Neural crest cell (in vitro differentiated cells): ENCODE data around the gene INHA. TPM values are rescaled to one million over a fixed set of nuclear protein-coding genes. Genes with fewer than 3 reads are reported as not detected.
A peak's percentile ranks its signal among the peaks of the same experiment; 100 is the strongest.

Source experiments
- DNase-seq: peaks from one replicate; pipeline ENCODE4 v3.0.0; 2021; ENCODE audit warnings: low read depth, mixed read lengths, low spot score
- H3K27ac Mint-ChIP-seq: one replicate; pipeline ENCODE4 v1.8.0; 2021; ENCODE audit warnings: mild to moderate bottlenecking, mixed read lengths; ENCODE audit not compliant: unreplicated experiment
- H3K27me3 Mint-ChIP-seq: 2 replicates; pipeline ENCODE4 v1.8.0; 2021; ENCODE audit warnings: low read depth, mild to moderate bottlenecking, mixed read lengths
- H3K36me3 Mint-ChIP-seq: 2 replicates; pipeline ENCODE4 v1.8.0; 2021; ENCODE audit warnings: low read depth, mild to moderate bottlenecking, mixed read lengths
- H3K4me1 Mint-ChIP-seq: 2 replicates; pipeline ENCODE4 v1.8.0; 2021; ENCODE audit warnings: mixed read lengths
- H3K4me3 Mint-ChIP-seq: one replicate; pipeline ENCODE4 v1.8.0; 2021; ENCODE audit warnings: mild to moderate bottlenecking, mixed read lengths
- H3K9me3 Mint-ChIP-seq: 2 replicates; pipeline ENCODE4 v1.8.0; 2021; ENCODE audit warnings: mixed read lengths
- total RNA-seq: library from RNA; stranded (reverse); gene quantifications from 2 replicates; pipeline ENCODE4 v1.2.1, GENCODE V29; 2021
- TF ChIP-seq, protein P1 (sequence below): fragments of 200-600 bp; sonication (generic); conservative IDR thresholded peaks from 2 replicates; pipeline ENCODE4 v1.5.0; 2021; ENCODE audit warnings: antibody characterized with exemption, mild to moderate bottlenecking

Gene INHA
- total RNA-seq, 1 donor from 2014 or later = not detected

DNA sequence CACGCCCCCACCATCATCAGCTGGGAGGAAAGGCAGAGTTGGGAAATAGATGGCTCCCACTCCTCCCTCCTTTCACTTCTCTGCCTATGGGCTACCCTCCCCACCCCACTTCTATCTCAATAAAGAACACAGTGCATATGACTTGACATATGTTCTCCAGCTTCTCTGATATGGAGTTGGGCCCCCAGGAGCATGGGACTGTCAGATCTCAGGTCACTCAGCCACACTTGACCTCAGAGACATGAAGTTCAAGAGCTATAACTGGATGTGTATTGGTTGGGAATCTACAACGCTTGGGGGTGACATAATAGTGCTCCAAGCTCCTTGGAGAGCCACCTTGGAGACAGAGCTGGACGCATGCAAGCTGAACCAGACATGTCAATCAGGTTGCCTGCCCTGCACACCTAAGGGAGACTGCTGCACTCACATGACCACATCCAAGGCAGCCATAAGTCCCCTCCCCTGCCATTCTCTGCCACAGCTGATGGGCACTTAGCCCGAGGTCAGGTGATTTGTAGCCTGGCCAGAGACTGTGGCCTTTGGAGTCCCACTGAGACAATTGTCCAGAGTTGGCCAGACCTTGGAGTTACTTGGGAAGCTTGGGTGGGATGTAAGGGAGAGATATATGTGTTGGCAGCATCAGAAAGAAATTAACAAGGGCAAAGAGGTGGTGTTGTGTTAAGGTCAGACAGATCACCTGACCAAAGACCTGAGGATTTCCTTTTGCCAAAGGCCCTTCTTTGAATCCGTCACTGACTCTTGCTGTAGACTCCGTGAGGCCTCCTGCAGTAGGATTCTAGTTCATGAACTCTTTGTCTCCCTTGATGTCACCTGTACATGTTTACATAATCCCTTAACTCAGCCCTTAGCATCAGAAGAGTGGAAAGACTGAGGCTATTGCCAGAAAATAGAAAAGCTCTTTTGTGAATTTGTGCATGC lies 3.7 kb downstream of the INHA start:
- Mint-ChIP-seq H3K27me3 (peaks cover 5% of the 10 kb centered on the region), H3K4me3 (peak overlapping the region; percentile 47), H3K9me3 (no peaks in the 10 kb centered on the region), H3K36me3 (no peaks in the 10 kb centered on the region), H3K27ac (peak overlapping the region; percentile 57), H3K4me1 (peaks cover 30% of the 10 kb centered on the region)
- no peak for DNase-seq
- TF ChIP-seq, protein P1, sequence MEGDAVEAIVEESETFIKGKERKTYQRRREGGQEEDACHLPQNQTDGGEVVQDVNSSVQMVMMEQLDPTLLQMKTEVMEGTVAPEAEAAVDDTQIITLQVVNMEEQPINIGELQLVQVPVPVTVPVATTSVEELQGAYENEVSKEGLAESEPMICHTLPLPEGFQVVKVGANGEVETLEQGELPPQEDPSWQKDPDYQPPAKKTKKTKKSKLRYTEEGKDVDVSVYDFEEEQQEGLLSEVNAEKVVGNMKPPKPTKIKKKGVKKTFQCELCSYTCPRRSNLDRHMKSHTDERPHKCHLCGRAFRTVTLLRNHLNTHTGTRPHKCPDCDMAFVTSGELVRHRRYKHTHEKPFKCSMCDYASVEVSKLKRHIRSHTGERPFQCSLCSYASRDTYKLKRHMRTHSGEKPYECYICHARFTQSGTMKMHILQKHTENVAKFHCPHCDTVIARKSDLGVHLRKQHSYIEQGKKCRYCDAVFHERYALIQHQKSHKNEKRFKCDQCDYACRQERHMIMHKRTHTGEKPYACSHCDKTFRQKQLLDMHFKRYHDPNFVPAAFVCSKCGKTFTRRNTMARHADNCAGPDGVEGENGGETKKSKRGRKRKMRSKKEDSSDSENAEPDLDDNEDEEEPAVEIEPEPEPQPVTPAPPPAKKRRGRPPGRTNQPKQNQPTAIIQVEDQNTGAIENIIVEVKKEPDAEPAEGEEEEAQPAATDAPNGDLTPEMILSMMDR = no peak

DNA sequence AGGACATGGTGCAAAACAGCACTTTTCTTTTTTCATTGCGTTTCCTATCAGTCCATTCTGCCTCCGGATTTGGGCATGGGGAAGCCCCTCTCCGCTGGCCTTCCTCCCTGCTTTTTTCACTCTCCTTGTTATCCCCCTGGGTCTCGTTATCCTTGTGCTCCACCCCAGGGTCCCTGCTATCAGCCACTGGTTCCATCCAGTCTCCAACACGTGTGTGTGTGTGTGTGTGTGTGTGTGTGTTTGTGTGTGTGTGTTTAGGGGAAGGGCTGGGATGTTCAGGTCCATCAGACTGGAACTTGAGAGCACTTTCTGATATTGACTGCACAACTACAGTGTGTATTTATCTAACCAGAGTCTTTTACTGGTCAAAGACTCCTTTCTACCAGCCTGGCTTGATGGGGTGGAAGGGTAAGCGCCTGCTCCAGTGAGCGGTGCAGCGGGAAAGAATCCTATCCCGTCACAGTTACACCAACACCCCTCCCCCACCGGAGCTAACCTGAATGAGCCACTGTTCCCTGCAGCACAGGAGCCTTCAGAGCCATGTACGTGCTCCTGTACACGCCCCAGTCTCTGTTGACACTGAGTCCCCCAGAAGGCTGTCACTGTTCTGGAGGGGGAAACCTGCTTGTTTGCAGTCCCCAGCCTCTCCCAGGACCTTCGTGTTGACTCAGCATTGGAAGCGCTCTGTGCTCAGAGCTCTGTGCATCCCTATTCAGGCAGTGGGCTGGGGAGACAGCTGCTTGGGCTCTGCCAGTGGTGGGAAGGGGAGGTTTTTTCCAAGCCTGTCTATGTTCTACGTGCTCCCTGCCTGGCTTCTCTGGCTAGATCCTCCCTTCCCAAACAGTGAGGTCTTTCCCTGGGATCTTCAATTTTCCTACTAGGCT lies 4.6 kb downstream of the INHA start:
- Mint-ChIP-seq H3K27me3 (peaks cover 5% of the 10 kb centered on the region), H3K27ac (no peak overlapping the region), H3K9me3 (no peaks in the 10 kb centered on the region), H3K4me1 (peaks cover 27% of the 10 kb centered on the region), H3K4me3 (peak overlapping the region; percentile 61), H3K36me3 (no peaks in the 10 kb centered on the region)
- TF ChIP-seq, protein P1 = no peak
- peak; percentile 28 for DNase-seq

DNA sequence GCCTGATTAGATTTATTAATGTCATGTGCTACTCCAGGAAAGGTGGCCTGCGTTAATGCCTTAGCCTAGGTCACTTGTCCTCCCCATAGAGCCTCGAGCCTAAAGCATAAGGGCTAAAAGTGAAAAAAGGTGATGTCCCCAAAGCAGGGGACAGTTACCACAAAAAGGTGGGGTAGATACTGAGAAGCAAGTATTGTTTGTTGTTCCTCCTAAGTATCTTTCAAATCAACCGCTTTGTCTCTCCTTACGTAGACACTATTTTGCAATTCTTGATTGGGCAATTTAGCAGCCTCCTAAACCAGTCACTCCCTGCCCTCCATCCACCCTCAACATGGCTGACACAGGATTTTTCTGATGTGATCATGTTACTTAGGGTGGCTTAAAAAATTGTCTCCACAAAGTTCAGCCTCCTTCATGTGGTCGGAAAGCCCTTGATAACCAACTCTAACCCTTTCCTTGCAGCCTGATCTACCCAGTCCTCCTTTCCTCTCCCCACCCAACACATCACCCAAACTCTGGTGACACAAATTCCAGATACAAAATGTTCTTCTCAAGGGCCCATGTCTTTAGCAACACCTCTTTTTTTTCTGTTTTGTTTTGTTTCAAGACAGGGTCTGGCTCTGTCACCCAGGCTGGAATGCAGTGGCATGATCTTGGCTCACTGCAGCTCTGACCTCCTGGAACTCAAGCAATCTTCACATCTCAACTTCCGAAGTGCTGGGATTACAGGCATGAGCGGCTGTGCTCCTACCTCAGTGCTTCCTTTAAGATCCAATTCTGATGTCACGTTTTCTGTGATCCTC lies 6.9 kb downstream of the INHA start:
- Mint-ChIP-seq H3K4me1 (peaks cover 24% of the 10 kb centered on the region), H3K9me3 (no peaks in the 10 kb centered on the region), H3K27ac (no peak overlapping the region), H3K36me3 (no peaks in the 10 kb centered on the region), H3K4me3 (no peak overlapping the region), H3K27me3 (peaks cover 5% of the 10 kb centered on the region)
- TF ChIP-seq, protein P1 = no peak
- DNase-seq = no peak

DNA sequence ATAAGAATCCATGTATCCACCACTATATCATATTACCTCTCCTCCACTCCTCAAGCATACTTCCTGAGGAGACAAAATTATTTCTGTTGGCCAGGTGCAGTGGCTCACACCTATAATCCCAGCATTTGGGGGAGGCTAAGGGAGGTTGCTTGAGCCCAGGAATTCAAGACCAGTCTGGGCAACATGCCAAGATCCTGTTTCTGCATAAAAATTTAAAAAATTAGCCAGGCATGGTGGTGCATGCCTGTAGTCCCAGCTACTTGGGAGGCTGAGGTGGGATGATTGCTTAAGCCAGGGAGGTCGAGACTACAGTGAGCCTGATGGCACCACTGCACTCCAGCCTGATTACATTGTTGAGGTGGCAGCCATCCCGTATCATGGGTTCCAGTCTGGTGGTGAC lies 9.2 kb downstream of the INHA start:
- DNase-seq = no peak
- Mint-ChIP-seq H3K4me3 (no peak overlapping the region), H3K36me3 (no peaks in the 10 kb centered on the region), H3K27ac (no peak overlapping the region), H3K27me3 (peaks cover 9% of the 10 kb centered on the region), H3K4me1 (peaks cover 14% of the 10 kb centered on the region), H3K9me3 (no peaks in the 10 kb centered on the region)
- TF ChIP-seq, protein P1 = no peak

DNA sequence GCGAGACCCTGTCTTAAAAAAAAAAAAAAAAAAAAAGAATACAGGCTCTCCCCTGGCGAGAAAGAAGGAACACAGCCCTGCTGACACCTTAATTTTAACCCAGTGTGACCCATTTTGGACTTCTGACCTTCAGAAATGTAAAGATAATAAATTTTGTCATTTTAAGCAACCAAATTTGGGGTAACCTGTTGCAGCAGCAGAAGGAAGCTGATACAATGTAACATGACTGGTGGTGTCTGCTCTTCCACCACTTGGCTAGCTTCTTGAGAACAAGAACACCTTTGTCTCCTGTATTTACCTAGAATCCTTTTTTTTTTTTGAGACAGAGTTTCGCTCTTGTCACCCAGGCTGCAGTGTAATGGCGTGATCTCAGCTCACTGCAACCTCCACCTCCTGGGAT lies 19.0 kb downstream of the INHA start:
- H3K27ac Mint-ChIP-seq = no peak overlapping the region
- no peaks in the 10 kb centered on the region for H3K9me3 Mint-ChIP-seq
- no peak for DNase-seq
- H3K27me3 Mint-ChIP-seq = peaks cover 11% of the 10 kb centered on the region
- H3K36me3 Mint-ChIP-seq = no peaks in the 10 kb centered on the region
- H3K4me1 Mint-ChIP-seq = peaks cover 10% of the 10 kb centered on the region
- TF ChIP-seq, protein P1 = no peak
- no peak overlapping the region for H3K4me3 Mint-ChIP-seq
